PC-9 (cell line): ENCODE data around the gene PSMD11. TPM values are rescaled to one million over a fixed set of nuclear protein-coding genes. Genes with fewer than 3 reads are reported as not detected.

ENCODE experiments used
- BruUV-seq: library from RNA; stranded (reverse); fragments of 400-500 nt; replicated peaks from 2 replicates; lab custom pipeline; 2021; lab: Mats Ljungman, UMichigan
- CTCF ChIA-PET: fragments of 300-600 bp; sonication (Branson Sonifier 250); formaldehyde crosslinking; loops from one replicate; lab custom pipeline; 2022; ENCODE audit warnings: antibody characterized with exemption; lab: Charles Lee
- POLR2A ChIA-PET: fragments of 300-600 bp; sonication (Branson Sonifier 250); formaldehyde crosslinking; loops from one replicate; lab custom pipeline; 2022; ENCODE audit warnings: antibody characterized with exemption; ENCODE audit not compliant: unreplicated experiment; lab: Charles Lee
- DNase-seq, 2 experiments: peaks; one replicate each; pipeline versions ENCODE4 v3.0.0 to v3.0.0-alpha.2; 2015 to 2022; ENCODE audit warnings: mixed read lengths in 1 of 2
- H2AFZ ChIP-seq: fragments of 200-600 bp; sonication (generic); 2 replicates; pipeline ENCODE4 v1.8.1; 2017; ENCODE audit warnings: antibody characterized with exemption
- H3F3A ChIP-seq: fragments of 200-600 bp; sonication (generic); 2 replicates; pipeline ENCODE4 v1.8.1; 2017; ENCODE audit warnings: antibody characterized with exemption, mild to moderate bottlenecking, low read depth; ENCODE audit not compliant: insufficient read depth
- H3K27ac ChIP-seq: fragments of 200-600 bp; sonication (generic); 2 replicates; pipeline ENCODE4 v1.6.1; 2016; ENCODE audit warnings: mixed run types
- H3K27me3 ChIP-seq: fragments of 200-600 bp; sonication (generic); 2 replicates; pipeline ENCODE4 v1.6.1; 2016; ENCODE audit warnings: low read depth, mixed run types; ENCODE audit not compliant: insufficient read depth
- H3K36me3 ChIP-seq: fragments of 200-600 bp; sonication (generic); 2 replicates; pipeline ENCODE4 v1.6.1; 2016; ENCODE audit warnings: low read depth, mixed run types
- H3K4me1 ChIP-seq: fragments of 200-600 bp; sonication (generic); replicated peaks from 2 replicates; pipeline ENCODE4 v1.6.1; 2016; ENCODE audit warnings: mixed run types; ENCODE audit not compliant: insufficient read depth
- H3K4me2 ChIP-seq: fragments of 200-600 bp; sonication (generic); 2 replicates; pipeline ENCODE4 v1.6.1; 2017; ENCODE audit warnings: mixed run types
- H3K4me3 ChIP-seq: fragments of 200-600 bp; sonication (generic); 2 replicates; pipeline ENCODE4 v1.6.1; 2016; ENCODE audit warnings: mixed run types
- H3K79me2 ChIP-seq: fragments of 200-600 bp; sonication (generic); 2 replicates; pipeline ENCODE4 v1.6.1; 2017; ENCODE audit warnings: low read depth, mixed run types
- H3K9me2 ChIP-seq: fragments of 200-600 bp; sonication (generic); 2 replicates; pipeline ENCODE4 v1.8.1; 2017; ENCODE audit warnings: mild to moderate bottlenecking; ENCODE audit not compliant: insufficient read depth
- H3K9me3 ChIP-seq: fragments of 200-600 bp; sonication (generic); 2 replicates; pipeline ENCODE4 v1.8.1; 2016; ENCODE audit warnings: low read depth; ENCODE audit not compliant: insufficient read depth
- H4K20me1 ChIP-seq: fragments of 200-600 bp; sonication (generic); 2 replicates; pipeline ENCODE4 v1.8.1; 2017; ENCODE audit not compliant: insufficient read depth
- EZH2 ChIP-seq: fragments of 200-600 bp; sonication (generic); IDR thresholded peaks from 2 replicates; pipeline ENCODE4 v1.8.0; 2017; ENCODE audit warnings: antibody characterized with exemption, low read depth
- intact Hi-C: fragments of 100-400 bp; cut with micrococcal nuclease; formaldehyde crosslinking; loops from one replicate; pipeline ENCODE4 v1.10.0; 2022; ENCODE audit not compliant: unreplicated experiment
- total RNA-seq: library from RNA; stranded (reverse); gene quantifications from 2 replicates; pipeline ENCODE4 v1.2.3, GENCODE V29; 2021
- TF ChIP-seq, protein P1 (sequence below): fragments of 200-600 bp; sonication (generic); conservative IDR thresholded peaks from 2 replicates; pipeline ENCODE4 v1.6.1; 2017; ENCODE audit warnings: mixed run types, antibody characterized with exemption, mild to moderate bottlenecking, moderate library complexity

The PSMD11 gene
- total RNA-seq, 1 experiment from 2014 or later: 149 TPM

DNA sequence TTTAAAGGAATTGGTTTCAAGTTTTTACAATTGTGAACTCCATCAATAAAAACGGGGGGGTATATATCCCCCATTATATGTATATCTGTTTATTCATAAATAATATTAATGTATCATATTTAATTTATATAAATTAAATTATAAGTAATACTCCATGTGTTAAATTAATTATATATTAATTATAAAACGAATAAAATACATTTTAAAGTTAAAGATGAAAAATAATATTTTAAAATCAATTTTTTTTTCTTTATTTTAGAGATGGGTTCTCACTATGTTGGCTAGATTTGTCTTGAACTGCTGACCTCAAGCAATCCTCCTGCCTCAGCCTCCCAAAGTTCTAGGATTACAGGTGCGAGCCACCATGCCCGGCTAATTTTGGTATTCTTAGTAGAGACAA lies 17.4 kb upstream of the PSMD11 start:
- Histone ChIP-seq H3K4me1 (no peaks in the 10 kb centered on the region), H3K36me3 (no peaks in the 10 kb centered on the region), H3K79me2 (no peaks in the 10 kb centered on the region), H4K20me1 (no peaks in the 10 kb centered on the region), H3K9me3 (no peaks in the 10 kb centered on the region), H3K4me3 (no peak overlapping the region), H3K27me3 (no peaks in the 10 kb centered on the region), H2AFZ (no peak overlapping the region), H3K4me2 (no peak overlapping the region), H3F3A (no peaks in the 10 kb centered on the region), H3K9me2 (no peaks in the 10 kb centered on the region), H3K27ac (no peak overlapping the region)
- POLR2A ChIA-PET: no interaction called here
- TF ChIP-seq EZH2: no peak
- TF ChIP-seq, protein P1, sequence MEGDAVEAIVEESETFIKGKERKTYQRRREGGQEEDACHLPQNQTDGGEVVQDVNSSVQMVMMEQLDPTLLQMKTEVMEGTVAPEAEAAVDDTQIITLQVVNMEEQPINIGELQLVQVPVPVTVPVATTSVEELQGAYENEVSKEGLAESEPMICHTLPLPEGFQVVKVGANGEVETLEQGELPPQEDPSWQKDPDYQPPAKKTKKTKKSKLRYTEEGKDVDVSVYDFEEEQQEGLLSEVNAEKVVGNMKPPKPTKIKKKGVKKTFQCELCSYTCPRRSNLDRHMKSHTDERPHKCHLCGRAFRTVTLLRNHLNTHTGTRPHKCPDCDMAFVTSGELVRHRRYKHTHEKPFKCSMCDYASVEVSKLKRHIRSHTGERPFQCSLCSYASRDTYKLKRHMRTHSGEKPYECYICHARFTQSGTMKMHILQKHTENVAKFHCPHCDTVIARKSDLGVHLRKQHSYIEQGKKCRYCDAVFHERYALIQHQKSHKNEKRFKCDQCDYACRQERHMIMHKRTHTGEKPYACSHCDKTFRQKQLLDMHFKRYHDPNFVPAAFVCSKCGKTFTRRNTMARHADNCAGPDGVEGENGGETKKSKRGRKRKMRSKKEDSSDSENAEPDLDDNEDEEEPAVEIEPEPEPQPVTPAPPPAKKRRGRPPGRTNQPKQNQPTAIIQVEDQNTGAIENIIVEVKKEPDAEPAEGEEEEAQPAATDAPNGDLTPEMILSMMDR: no peak
- no TSS peak for BruUV-seq
- CTCF ChIA-PET: no interaction called here
- intact Hi-C loops: no loop called here
- DNase-seq: no peak

DNA sequence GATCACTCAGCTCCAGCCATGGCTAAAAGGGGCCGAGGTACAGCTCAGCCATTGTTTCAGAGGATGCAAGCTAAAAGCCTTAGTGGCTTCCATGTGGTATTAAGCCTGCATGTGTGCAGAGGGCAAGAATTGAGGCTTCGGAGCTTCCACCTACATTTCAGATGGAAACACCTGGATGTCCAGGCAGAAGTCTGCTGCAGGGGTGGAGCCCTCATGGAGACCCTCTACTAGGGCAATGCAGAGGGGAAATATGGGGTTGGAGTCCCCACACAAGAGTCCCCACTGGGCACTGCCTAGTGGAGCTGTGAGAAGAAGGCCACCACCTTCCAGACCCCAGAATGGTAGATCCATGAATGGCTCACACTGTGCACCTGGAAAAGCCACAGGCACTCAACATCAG lies 14.7 kb upstream of the PSMD11 start:
- H3K79me2 ChIP-seq: no peaks in the 10 kb centered on the region
- H3K36me3 ChIP-seq: no peaks in the 10 kb centered on the region
- CTCF ChIA-PET: no interaction called here
- POLR2A ChIA-PET: no interaction called here
- intact Hi-C loops: no loop called here
- TF ChIP-seq, protein P1: no peak
- TF ChIP-seq EZH2: no peak
- H2AFZ ChIP-seq: no peak overlapping the region
- H3K4me2 ChIP-seq: no peak overlapping the region
- H3F3A ChIP-seq: no peaks in the 10 kb centered on the region
- H4K20me1 ChIP-seq: no peaks in the 10 kb centered on the region
- H3K4me3 ChIP-seq: no peak overlapping the region
- no peak overlapping the region for H3K27ac ChIP-seq
- no peaks in the 10 kb centered on the region for H3K27me3 ChIP-seq
- no peaks in the 10 kb centered on the region for H3K4me1 ChIP-seq
- no peaks in the 10 kb centered on the region for H3K9me2 ChIP-seq
- H3K9me3 ChIP-seq: no peaks in the 10 kb centered on the region
- DNase-seq: no peak
- no TSS peak for BruUV-seq

DNA sequence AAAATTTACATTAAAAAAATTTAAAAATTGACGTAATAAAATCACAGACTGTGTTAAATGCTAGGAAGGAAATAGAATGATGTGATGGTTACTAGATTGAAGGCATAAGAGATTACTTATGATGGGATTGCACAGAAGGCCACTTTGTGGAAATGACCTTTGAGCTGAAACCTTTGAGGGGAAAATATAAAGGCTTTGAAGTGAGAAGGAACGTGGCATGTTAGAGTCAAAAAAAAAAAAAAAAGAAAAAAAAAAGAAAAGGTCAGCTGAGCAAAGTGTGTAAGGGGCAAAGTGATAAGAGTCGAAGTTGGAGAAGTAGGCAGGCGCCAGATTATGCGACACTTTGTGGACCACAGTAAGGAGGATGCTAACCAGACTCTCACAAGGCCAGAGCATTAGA lies 3.6 kb upstream of the PSMD11 start:
- ChIA-PET POLR2A (interaction anchor here (0.7 kb wide), 1 partner anchor 433 kb away, joined by 10 read pairs; no protein-coding TSS in a partner anchor), CTCF (no interaction called here)
- H3K36me3 ChIP-seq: peaks cover 5% of the 10 kb centered on the region; the same call in 1 of the 2 replicates
- no peak overlapping the region for H3K27ac ChIP-seq
- BruUV-seq: no TSS peak
- H3F3A ChIP-seq: no peaks in the 10 kb centered on the region
- H4K20me1 ChIP-seq: peaks cover 5% of the 10 kb centered on the region
- no peak for DNase-seq
- H3K4me3 ChIP-seq: no peak overlapping the region
- H3K79me2 ChIP-seq: peaks cover 13% of the 10 kb centered on the region
- no peak overlapping the region for H3K4me2 ChIP-seq
- H3K4me1 ChIP-seq: peaks cover 10% of the 10 kb centered on the region
- intact Hi-C loops: loop anchor here (5.0 to 10.0 kb wide), 3 partner anchors 88 to 434 kb away; partner anchors contain the start of genes MYO1D and ZNF207
- no peaks in the 10 kb centered on the region for H3K9me3 ChIP-seq
- H2AFZ ChIP-seq: no peak overlapping the region
- H3K27me3 ChIP-seq: no peaks in the 10 kb centered on the region
- no peak for TF ChIP-seq EZH2
- TF ChIP-seq, protein P1: no peak
- H3K9me2 ChIP-seq: no peaks in the 10 kb centered on the region
